Hepatocyte (in vitro differentiated cells): Measurements from ENCODE around the gene REXO1.

ENCODE experiments used
- CTCF ChIP-seq: fragments of 200-600 bp; sonication (generic); IDR thresholded peaks from 2 replicates; pipeline ENCODE4 v1.5.1; 2016; ENCODE audit warnings: antibody characterized with exemption, mild to moderate bottlenecking; ENCODE audit not compliant: poor library complexity
- EZH2phosphoT487 ChIP-seq: fragments of 200-600 bp; sonication (generic); IDR thresholded peaks from one replicate; pipeline ENCODE4 v1.6.1; 2018; ENCODE audit warnings: antibody characterized with exemption, mild to moderate bottlenecking, low read depth, moderate library complexity; ENCODE audit not compliant: unreplicated experiment, severe bottlenecking

- TF ChIP-seq CTCF, result no peak
- TF ChIP-seq EZH2phosphoT487, result no peak
Observed at GRCh38 chr19:1846517-1847204, 1.6 kb downstream of the REXO1 start.
